ENCODE measurements around the gene COL17A1.
A peak's percentile ranks its signal among the peaks of the same experiment; 100 is the strongest.

COL17A1 gene

DNA sequence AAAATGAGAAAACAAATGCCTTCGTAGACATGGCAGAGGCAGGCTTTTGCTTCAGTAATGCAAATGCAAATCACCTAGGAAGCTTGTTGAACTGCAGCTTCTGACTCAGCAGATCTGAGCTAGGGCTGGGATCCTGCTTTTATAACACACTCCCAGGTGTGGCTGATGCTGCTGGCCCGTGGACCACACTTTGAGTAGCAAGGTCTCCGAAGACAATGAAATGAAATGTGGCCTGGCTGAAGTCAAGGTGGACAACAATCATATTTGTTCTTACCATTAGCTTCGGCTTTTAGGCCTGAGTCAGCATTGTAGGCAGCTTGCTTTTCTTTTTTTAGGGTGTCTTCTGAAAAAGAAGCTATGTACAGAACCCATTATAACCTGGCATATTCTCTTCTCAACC lies 26.3 kb downstream of the COL17A1 start:
- H3F3A ChIP-seq (ENCODE audit: insufficient read depth, low read length) = no peaks in the 10 kb centered on the region
- H3K79me2 ChIP-seq (ENCODE audit: insufficient read depth, low read length) = no peaks in the 10 kb centered on the region
- TF ChIP-seq CTCF (IDR thresholded peaks at IDR 0.05; ENCODE audit: low read length) = no peak
- no peak for TF ChIP-seq EZH2 (IDR thresholded peaks at IDR 0.05; ENCODE audit: borderline replicate concordance, low read length)
- no peaks in the 10 kb centered on the region for H3K27me3 ChIP-seq (ENCODE audit: insufficient read depth, low read length)
- H3K27ac ChIP-seq (ENCODE audit: low read depth, low read length, poor library complexity, severe bottlenecking) = no peak overlapping the region
- H3K9ac ChIP-seq (ENCODE audit: low read length) = no peak overlapping the region
- H3K9me3 ChIP-seq (ENCODE audit: low read length) = no peaks in the 10 kb centered on the region
- no peaks in the 10 kb centered on the region for H3K9me2 ChIP-seq (ENCODE audit: low read depth, low read length)
- no peaks in the 10 kb centered on the region for H3K36me3 ChIP-seq (ENCODE audit: insufficient read depth, low read length)
- no peaks in the 10 kb centered on the region for H4K20me1 ChIP-seq (ENCODE audit: insufficient read depth, low read length)
- no peak overlapping the region for H3K4me3 ChIP-seq (ENCODE audit: low read depth, low read length, poor library complexity, severe bottlenecking)
- H2AFZ ChIP-seq (ENCODE audit: low read length) = no peak overlapping the region
- no peak overlapping the region for H3K4me2 ChIP-seq (ENCODE audit: low read length)
- no peaks in the 10 kb centered on the region for H3K4me1 ChIP-seq (ENCODE audit: insufficient read depth, low read length, severe bottlenecking)

DNA sequence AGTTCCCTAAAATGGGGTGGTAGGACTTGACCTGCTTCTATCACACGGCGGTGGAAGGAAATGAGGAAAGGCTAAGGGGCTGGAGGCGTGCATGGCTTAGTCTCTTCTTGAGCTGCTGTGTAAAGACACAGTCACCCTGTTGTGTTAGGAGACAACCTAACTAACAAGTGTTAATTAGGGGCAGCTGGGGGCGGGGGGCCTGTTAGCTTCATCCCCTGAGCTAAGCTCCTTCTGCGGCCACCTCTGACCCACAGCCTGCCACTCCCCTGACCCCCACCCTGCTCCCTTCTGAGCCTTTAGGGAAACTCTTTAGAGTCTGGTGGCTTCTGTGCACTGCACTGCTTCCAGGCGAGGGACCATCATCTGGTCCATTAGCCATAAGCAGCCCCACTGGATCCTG lies 28.0 kb downstream of the COL17A1 start:
- Histone ChIP-seq H3F3A (ENCODE audit: insufficient read depth, low read length) (no peaks in the 10 kb centered on the region), H3K9me3 (ENCODE audit: low read length) (no peaks in the 10 kb centered on the region), H3K4me2 (ENCODE audit: low read length) (no peak overlapping the region), H3K79me2 (ENCODE audit: insufficient read depth, low read length) (no peaks in the 10 kb centered on the region), H3K27me3 (ENCODE audit: insufficient read depth, low read length) (no peaks in the 10 kb centered on the region), H3K9ac (ENCODE audit: low read length) (no peak overlapping the region), H3K36me3 (ENCODE audit: insufficient read depth, low read length) (no peaks in the 10 kb centered on the region), H4K20me1 (ENCODE audit: insufficient read depth, low read length) (no peaks in the 10 kb centered on the region), H3K4me1 (ENCODE audit: insufficient read depth, low read length, severe bottlenecking) (no peaks in the 10 kb centered on the region), H3K4me3 (ENCODE audit: low read depth, low read length, poor library complexity, severe bottlenecking) (no peak overlapping the region), H3K27ac (ENCODE audit: low read depth, low read length, poor library complexity, severe bottlenecking) (no peak overlapping the region), H3K9me2 (ENCODE audit: low read depth, low read length) (no peaks in the 10 kb centered on the region), H2AFZ (ENCODE audit: low read length) (no peak overlapping the region)
- TF ChIP-seq EZH2 (IDR thresholded peaks at IDR 0.05; ENCODE audit: borderline replicate concordance, low read length) = no peak
- no peak for TF ChIP-seq CTCF (IDR thresholded peaks at IDR 0.05; ENCODE audit: low read length)

GRCh38 chr10:104056619-104057273 lies 28.9 kb downstream of the COL17A1 start:
- no peak overlapping the region for H2AFZ ChIP-seq (ENCODE audit: low read length)

More at GRCh38 chr10:104056619-104057273, 28.9 kb downstream of the COL17A1 start:
- H3K27ac ChIP-seq (ENCODE audit: low read depth, low read length, poor library complexity, severe bottlenecking) = no peak overlapping the region
- H3K9me2 ChIP-seq (ENCODE audit: low read depth, low read length) = no peaks in the 10 kb centered on the region
- no peaks in the 10 kb centered on the region for H3F3A ChIP-seq (ENCODE audit: insufficient read depth, low read length)
- no peaks in the 10 kb centered on the region for H3K27me3 ChIP-seq (ENCODE audit: insufficient read depth, low read length)
- no peaks in the 10 kb centered on the region for H3K36me3 ChIP-seq (ENCODE audit: insufficient read depth, low read length)
- H4K20me1 ChIP-seq (ENCODE audit: insufficient read depth, low read length) = no peaks in the 10 kb centered on the region
- H3K4me1 ChIP-seq (ENCODE audit: insufficient read depth, low read length, severe bottlenecking) = no peaks in the 10 kb centered on the region
- no peaks in the 10 kb centered on the region for H3K9me3 ChIP-seq (ENCODE audit: low read length)
- H3K9ac ChIP-seq (ENCODE audit: low read length) = no peak overlapping the region
- no peak for TF ChIP-seq EZH2 (IDR thresholded peaks at IDR 0.05; ENCODE audit: borderline replicate concordance, low read length)
- TF ChIP-seq CTCF (IDR thresholded peaks at IDR 0.05; ENCODE audit: low read length) = peak; percentile 12; the same call in 1 of the 2 replicates
- H3K4me2 ChIP-seq (ENCODE audit: low read length) = no peak overlapping the region
- no peaks in the 10 kb centered on the region for H3K79me2 ChIP-seq (ENCODE audit: insufficient read depth, low read length)
- no peak overlapping the region for H3K4me3 ChIP-seq (ENCODE audit: low read depth, low read length, poor library complexity, severe bottlenecking)
